GM18870 (cell line): ENCODE measurements around the gene ALOX12.
"Not testable (repeated sequence)": the region's sequence is repeated elsewhere in the genome, so short reads cannot be mapped to it uniquely, and the experiment has no call there.

Experiments
- ATAC-seq: cut with Tn5 transposase; IDR thresholded peaks from one replicate; pipeline ENCODE4 v1.9.1; 2021; ENCODE audit warnings: moderate library complexity; ENCODE audit not compliant: unreplicated experiment

ALOX12 gene

GRCh38 chr17:6995500-6996255 lies at the start of gene ALOX12:
ALOX12 (plus strand) TSS chr17:6996049; CDS start chr17:6996118, 69 bp downstream.
- no peak for ATAC-seq

GRCh38 chr17:6947745-6948144 lies 48.1 kb upstream of the ALOX12 start:
- ATAC-seq: no peak

GRCh38 chr17:6948562-6948961 lies 47.3 kb upstream of the ALOX12 start:
- no peak for ATAC-seq

GRCh38 chr17:6948976-6949375 lies 46.9 kb upstream of the ALOX12 start:
- ATAC-seq: no peak

- ATAC-seq: not testable (repeated sequence)
Measured at GRCh38 chr17:6950938-6951337, 44.9 kb upstream of the ALOX12 start.

- no peak for ATAC-seq
Measured at GRCh38 chr17:6953689-6954088, 42.2 kb upstream of the ALOX12 start.

- no peak for ATAC-seq
Measured at GRCh38 chr17:6959700-6960099, 36.1 kb upstream of the ALOX12 start.

GRCh38 chr17:6969323-6969726 lies 26.5 kb upstream of the ALOX12 start:
- no peak for ATAC-seq

GRCh38 chr17:6970992-6971391 lies 24.9 kb upstream of the ALOX12 start:
- no peak for ATAC-seq

GRCh38 chr17:6979440-6979839 lies 16.4 kb upstream of the ALOX12 start:
- not testable (repeated sequence) for ATAC-seq

GRCh38 chr17:6981426-6981825 lies 14.4 kb upstream of the ALOX12 start:
- no peak for ATAC-seq

- no peak for ATAC-seq
Measured at GRCh38 chr17:6985266-6985665, 10.6 kb upstream of the ALOX12 start.

- ATAC-seq: no peak
Measured at GRCh38 chr17:6986676-6987075, 9.2 kb upstream of the ALOX12 start.

- no peak for ATAC-seq
Measured at GRCh38 chr17:6989779-6990178, 6.1 kb upstream of the ALOX12 start.

GRCh38 chr17:6993613-6994056 lies 2.2 kb upstream of the ALOX12 start:
- not testable (repeated sequence) for ATAC-seq

- ATAC-seq: no peak
Measured at GRCh38 chr17:6994118-6994598, 1.7 kb upstream of the ALOX12 start.

- ATAC-seq: no peak
Measured at GRCh38 chr17:6994666-6995256, 1.1 kb upstream of the ALOX12 start.

GRCh38 chr17:6996256-6997011 lies 585 bp downstream of the ALOX12 start:
- no peak for ATAC-seq

- ATAC-seq: no peak
Measured at GRCh38 chr17:6997171-6997570, 1.3 kb downstream of the ALOX12 start.

- no peak for ATAC-seq
Measured at GRCh38 chr17:6998855-6999508, 3.1 kb downstream of the ALOX12 start.

- ATAC-seq: no peak
Measured at GRCh38 chr17:7001318-7001961, 5.6 kb downstream of the ALOX12 start.
